GM10266 (cell line): ENCODE data around the gene PHKG2.
A peak's percentile ranks its signal among the peaks of the same experiment; 100 is the strongest.

Source experiments
- DNase-seq: peaks from one replicate; pipeline ENCODE4 v3.0.0; 2012; ENCODE audit errors: extremely low spot score
- CTCF ChIP-seq: IDR thresholded peaks from 2 replicates; pipeline ENCODE4 v1.5.1; 2012; ENCODE audit warnings: mild to moderate bottlenecking, low read depth; ENCODE audit not compliant: control insufficient read depth, insufficient read depth; ENCODE audit errors: missing control alignments

The PHKG2 gene

GRCh38 chr16:30771726-30772125 is 23.5 kb downstream of the PHKG2 start:
- no peak for DNase-seq
- TF ChIP-seq CTCF = no peak

GRCh38 chr16:30773826-30774225 is 25.6 kb downstream of the PHKG2 start:
- DNase-seq = no peak

GRCh38 chr16:30774367-30775130 is 26.3 kb downstream of the PHKG2 start:
- DNase-seq = no peak
- TF ChIP-seq CTCF = no peak

More at GRCh38 chr16:30773826-30774225, 25.6 kb downstream of the PHKG2 start:
- TF ChIP-seq CTCF = no peak

- no peak for DNase-seq
- no peak for TF ChIP-seq CTCF
These were observed 26.8 kb downstream of the PHKG2 start for GRCh38 chr16:30775131-30775391.

GRCh38 chr16:30775392-30776188 is 27.4 kb downstream of the PHKG2 start:
- no peak for TF ChIP-seq CTCF
- DNase-seq = peak; percentile 87

- TF ChIP-seq CTCF = no peak
- no peak for DNase-seq
These were observed 29.5 kb downstream of the PHKG2 start for GRCh38 chr16:30777591-30778297.
